ENCODE measurements around the gene GRK3.

- TF ChIP-seq, protein P1, sequence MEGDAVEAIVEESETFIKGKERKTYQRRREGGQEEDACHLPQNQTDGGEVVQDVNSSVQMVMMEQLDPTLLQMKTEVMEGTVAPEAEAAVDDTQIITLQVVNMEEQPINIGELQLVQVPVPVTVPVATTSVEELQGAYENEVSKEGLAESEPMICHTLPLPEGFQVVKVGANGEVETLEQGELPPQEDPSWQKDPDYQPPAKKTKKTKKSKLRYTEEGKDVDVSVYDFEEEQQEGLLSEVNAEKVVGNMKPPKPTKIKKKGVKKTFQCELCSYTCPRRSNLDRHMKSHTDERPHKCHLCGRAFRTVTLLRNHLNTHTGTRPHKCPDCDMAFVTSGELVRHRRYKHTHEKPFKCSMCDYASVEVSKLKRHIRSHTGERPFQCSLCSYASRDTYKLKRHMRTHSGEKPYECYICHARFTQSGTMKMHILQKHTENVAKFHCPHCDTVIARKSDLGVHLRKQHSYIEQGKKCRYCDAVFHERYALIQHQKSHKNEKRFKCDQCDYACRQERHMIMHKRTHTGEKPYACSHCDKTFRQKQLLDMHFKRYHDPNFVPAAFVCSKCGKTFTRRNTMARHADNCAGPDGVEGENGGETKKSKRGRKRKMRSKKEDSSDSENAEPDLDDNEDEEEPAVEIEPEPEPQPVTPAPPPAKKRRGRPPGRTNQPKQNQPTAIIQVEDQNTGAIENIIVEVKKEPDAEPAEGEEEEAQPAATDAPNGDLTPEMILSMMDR (IDR thresholded peaks at IDR 0.05), result no peak
- TF ChIP-seq POLR2AphosphoS5 (IDR thresholded peaks at IDR 0.05), result no peak
- TF ChIP-seq POLR2A (IDR thresholded peaks at IDR 0.05), result no peak
Measured at GRCh38 chr22:25760294-25760693, 195.8 kb downstream of the GRK3 start.

Data from suprapubic skin (tissue), 4 donors.